Astrocyte (in vitro differentiated cells and primary cell): ENCODE measurements around the gene KIF3B.

Experiments used
- CTCF ChIP-seq: IDR thresholded peaks from 2 replicates; pipeline ENCODE4 v1.5.1; 2011; ENCODE audit warnings: low read depth, mild to moderate bottlenecking, inconsistent platforms, low read length, moderate library complexity; ENCODE audit not compliant: insufficient read depth
- EZH2 ChIP-seq: IDR thresholded peaks from 2 replicates; pipeline ENCODE4 v1.6.1; 2012; ENCODE audit warnings: mild to moderate bottlenecking, low read length, inconsistent platforms; ENCODE audit not compliant: insufficient read depth

DNA sequence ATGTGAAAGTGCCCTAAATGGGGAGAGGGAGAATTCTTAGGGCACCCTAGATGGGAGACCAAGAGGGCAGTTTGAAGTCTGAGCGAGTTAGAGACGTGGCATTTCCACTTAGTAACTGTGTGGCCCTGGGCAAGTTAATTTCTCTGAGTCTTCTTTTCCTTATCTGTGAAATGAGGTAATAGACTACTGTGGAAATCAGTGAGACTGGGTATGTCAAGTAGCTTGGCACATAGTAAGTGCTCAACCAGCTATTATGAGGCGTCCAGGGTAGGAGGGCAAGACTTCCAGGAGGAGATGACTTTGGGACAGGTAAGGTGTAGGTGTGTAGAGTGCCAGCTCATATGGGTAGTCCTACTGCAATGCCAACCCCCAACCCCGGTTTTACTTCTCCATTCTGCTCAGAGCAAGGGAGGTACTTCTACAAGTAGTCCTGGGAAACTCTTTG is 770 bp downstream of the KIF3B start:
- TF ChIP-seq CTCF (no peak), EZH2 (no peak)
